Measurements from ENCODE around the gene CD4.

The CD4 gene

GRCh38 chr12:6778574-6779550 lies 10.5 kb upstream of the CD4 start:
- no peaks in the 10 kb centered on the region for H3K9me3 ChIP-seq
- no peaks in the 10 kb centered on the region for H3K36me3 ChIP-seq
- peak overlapping the region; percentile 10 for H3K27ac ChIP-seq
- H3K4me1 ChIP-seq (ENCODE audit: control insufficient read depth in 1 of 2, insufficient read depth in 1 of 2, low read depth in 1 of 2, low read length in 1 of 2), result peaks cover 12 to 16% of the 10 kb centered on the region in 2 experiments
- H3K4me3 ChIP-seq (ENCODE audit: low read depth in 1 of 2, low read length in 1 of 2), result peak overlapping the region; percentile 51 to 60
- peak; percentile 93 for TF ChIP-seq CTCF (IDR thresholded peaks at IDR 0.05)
- H3K27me3 ChIP-seq, result peaks cover 49% of the 10 kb centered on the region

- Histone ChIP-seq H3K4me1 (ENCODE audit: control insufficient read depth in 1 of 2, insufficient read depth in 1 of 2, low read depth in 1 of 2, low read length in 1 of 2) (peaks cover 21 to 26% of the 10 kb centered on the region in 2 experiments), H3K27me3 (peaks cover 39% of the 10 kb centered on the region), H3K9me3 (no peaks in the 10 kb centered on the region), H3K27ac (no peak overlapping the region), H3K36me3 (no peaks in the 10 kb centered on the region), H3K4me3 (ENCODE audit: low read depth in 1 of 2, low read length in 1 of 2) (no peak overlapping the region)
- no peak for TF ChIP-seq CTCF (IDR thresholded peaks at IDR 0.05)
These were observed 9.5 kb upstream of the CD4 start for GRCh38 chr12:6779708-6780432.

- no peak overlapping the region for H3K27ac ChIP-seq
- no peaks in the 10 kb centered on the region for H3K9me3 ChIP-seq
- peaks cover 27 to 33% of the 10 kb centered on the region in 2 experiments for H3K4me1 ChIP-seq (ENCODE audit: control insufficient read depth in 1 of 2, insufficient read depth in 1 of 2, low read depth in 1 of 2, low read length in 1 of 2)
- no peaks in the 10 kb centered on the region for H3K36me3 ChIP-seq
- H3K4me3 ChIP-seq (ENCODE audit: low read depth in 1 of 2, low read length in 1 of 2), result no peak overlapping the region
- TF ChIP-seq CTCF (IDR thresholded peaks at IDR 0.05), result no peak
- H3K27me3 ChIP-seq, result peaks cover 32% of the 10 kb centered on the region
These were observed 8.8 kb upstream of the CD4 start for GRCh38 chr12:6780573-6780972.

- TF ChIP-seq CTCF (IDR thresholded peaks at IDR 0.05), result no peak
- Histone ChIP-seq H3K36me3 (no peaks in the 10 kb centered on the region), H3K4me3 (ENCODE audit: low read depth in 1 of 2, low read length in 1 of 2) (no peak overlapping the region), H3K4me1 (ENCODE audit: control insufficient read depth in 1 of 2, insufficient read depth in 1 of 2, low read depth in 1 of 2, low read length in 1 of 2) (peaks cover 30 to 35% of the 10 kb centered on the region in 2 experiments), H3K9me3 (no peaks in the 10 kb centered on the region), H3K27me3 (peaks cover 17% of the 10 kb centered on the region), H3K27ac (no peak overlapping the region)
These were observed 7.2 kb upstream of the CD4 start for GRCh38 chr12:6782119-6782518.

- TF ChIP-seq CTCF (IDR thresholded peaks at IDR 0.05), result no peak
- Histone ChIP-seq H3K4me3 (ENCODE audit: low read depth in 1 of 2, low read length in 1 of 2) (no peak overlapping the region), H3K9me3 (no peaks in the 10 kb centered on the region), H3K36me3 (no peaks in the 10 kb centered on the region), H3K27ac (no peak overlapping the region), H3K4me1 (ENCODE audit: control insufficient read depth in 1 of 2, insufficient read depth in 1 of 2, low read depth in 1 of 2, low read length in 1 of 2) (peaks cover 30 to 33% of the 10 kb centered on the region in 2 experiments), H3K27me3 (peaks cover 8% of the 10 kb centered on the region)
These were observed 6.3 kb upstream of the CD4 start for GRCh38 chr12:6782850-6783566.
